H1 (cell line): ENCODE measurements around the gene TRAF3. TPM values are rescaled to one million over a fixed set of nuclear protein-coding genes. Genes with fewer than 3 reads are reported as not detected.

Experiments used
- CTCF ChIA-PET: fragments of 300-600 bp; sonication (Branson Sonifier 250); formaldehyde crosslinking; loops from one replicate; lab custom pipeline; 2021; ENCODE audit not compliant: partially characterized antibody; lab: Charles Lee
- POLR2A ChIA-PET: fragments of 300-600 bp; sonication (Branson Sonifier 250); formaldehyde crosslinking; loops from one replicate; lab custom pipeline; 2021; ENCODE audit warnings: inconsistent platforms; ENCODE audit not compliant: partially characterized antibody; lab: Charles Lee
- DNase-seq, 2 experiments: peaks; one replicate each; pipeline versions ENCODE4 v3.0.0 to v3.0.0-alpha.2; 2010 to 2022; ENCODE audit warnings: low spot score in 2 of 2, low read depth in 1 of 2, mixed read lengths in 1 of 2
- FAIRE-seq: peaks from 2 replicates; lab custom pipeline; 2011; peaks lifted over from hg19 to GRCh38; lab: Jason Lieb, UNC
- H2AFZ ChIP-seq: 2 replicates; pipeline ENCODE4 v1.8.1; 2012; ENCODE audit warnings: low read length, inconsistent platforms
- H2AK5ac ChIP-seq: 2 replicates; pipeline ENCODE4 v1.6.1; 2013; ENCODE audit warnings: low read depth, low read length
- H2BK120ac ChIP-seq: replicated peaks from 2 replicates; pipeline ENCODE3; 2013; ENCODE audit warnings: low read depth, low read length, inconsistent platforms
- H2BK12ac ChIP-seq: 2 replicates; pipeline ENCODE4 v1.6.1; 2013; ENCODE audit warnings: low read depth, low read length
- H2BK15ac ChIP-seq: 2 replicates; pipeline ENCODE4 v1.6.1; 2013; ENCODE audit warnings: low read length
- H2BK20ac ChIP-seq: 2 replicates; pipeline ENCODE4 v1.6.1; 2013; ENCODE audit warnings: low read length
- H2BK5ac ChIP-seq: 2 replicates; pipeline ENCODE4 v1.6.1; 2013; ENCODE audit warnings: low read depth, low read length
- H3K14ac ChIP-seq: 2 replicates; pipeline ENCODE4 v1.6.1; 2013; ENCODE audit warnings: inconsistent platforms; ENCODE audit not compliant: insufficient read length
- H3K18ac ChIP-seq: 2 replicates; pipeline ENCODE4 v1.6.1; 2013; ENCODE audit warnings: low read length; ENCODE audit errors: extremely low read depth
- H3K23ac ChIP-seq: 2 replicates; pipeline ENCODE4 v1.6.1; 2013; ENCODE audit warnings: inconsistent platforms; ENCODE audit not compliant: insufficient read length
- H3K23me2 ChIP-seq: 2 replicates; pipeline ENCODE4 v1.6.1; 2013; ENCODE audit warnings: low read depth, low read length
- H3K27ac ChIP-seq: 2 replicates; pipeline ENCODE4 v1.6.1; 2011; ENCODE audit warnings: low read depth, low read length, inconsistent platforms
- H3K27me3 ChIP-seq, 4 experiments: replicated peaks in 1 of 4; 1 replicate in 1 of 4; 2 replicates in 3 of 4; pipeline versions ENCODE4 v1.6.1 to v1.8.1; 2011 to 2013; ENCODE audit warnings: low read length in 3 of 4, mild to moderate bottlenecking in 3 of 4, inconsistent platforms in 2 of 4, mixed read lengths in 2 of 4, moderate library complexity in 1 of 4; ENCODE audit not compliant: control insufficient read depth in 3 of 4, insufficient read depth in 3 of 4; ENCODE audit errors: extremely low read depth in 1 of 4
- H3K36me3 ChIP-seq, 4 experiments: 2 replicates each; pipeline versions ENCODE4 v1.6.1 to v1.8.1; 2011 to 2013; ENCODE audit warnings: mild to moderate bottlenecking in 4 of 4, low read length in 3 of 4, moderate library complexity in 2 of 4, control low read depth in 1 of 4, inconsistent platforms in 1 of 4; ENCODE audit not compliant: insufficient read depth in 4 of 4, control insufficient read depth in 2 of 4
- H3K4ac ChIP-seq: replicated peaks from 2 replicates; pipeline ENCODE3; 2013; ENCODE audit warnings: low read length, low read depth, mixed read lengths, inconsistent platforms; ENCODE audit not compliant: insufficient read length
- H3K4me1 ChIP-seq, 4 experiments: replicated peaks in 1 of 4; 1 replicate in 1 of 4; 2 replicates in 3 of 4; pipeline versions ENCODE4 v1.6.1 to v1.8.1; 2011 to 2013; ENCODE audit warnings: low read length in 3 of 4, inconsistent platforms in 2 of 4, mixed read lengths in 1 of 4; ENCODE audit not compliant: insufficient read depth in 4 of 4, control insufficient read depth in 3 of 4
- H3K4me2 ChIP-seq, 2 experiments: 2 replicates each; pipeline versions ENCODE4 v1.6.1 to v1.8.1; 2011 to 2013; ENCODE audit warnings: low read depth in 2 of 2, low read length in 2 of 2, control low read depth in 1 of 2, inconsistent platforms in 1 of 2, mild to moderate bottlenecking in 1 of 2; ENCODE audit not compliant: insufficient read depth in 1 of 2
- H3K4me3 ChIP-seq, 4 experiments: fragments of 200-600, 300-600 bp in 1 of 4; sonication (generic), shearing (Covaris generic), sonication (Bioruptor Twin) in 1 of 4; 2 replicates each; pipeline versions ENCODE4 v1.5.1 to v1.8.1; 2011 to 2016; ENCODE audit warnings: low read length in 4 of 4, low read depth in 3 of 4, control low read depth in 2 of 4, inconsistent platforms in 2 of 4, mild to moderate bottlenecking in 2 of 4, mixed read lengths in 1 of 4, moderate library complexity in 1 of 4; ENCODE audit not compliant: insufficient read depth in 2 of 4; ENCODE audit errors: extremely low read depth in 1 of 4
- H3K56ac ChIP-seq: replicated peaks from 2 replicates; pipeline ENCODE3; 2013; ENCODE audit warnings: low read depth, mild to moderate bottlenecking, mixed read lengths, low read length, inconsistent platforms; ENCODE audit not compliant: insufficient read length
- H3K79me1 ChIP-seq: 2 replicates; pipeline ENCODE4 v1.6.1; 2013; ENCODE audit warnings: low read depth, low read length, control low read depth
- H3K79me2 ChIP-seq, 2 experiments: 2 replicates each; pipeline versions ENCODE4 v1.6.1 to v1.8.1; 2012 to 2013; ENCODE audit warnings: low read length in 2 of 2, mild to moderate bottlenecking in 2 of 2, inconsistent platforms in 1 of 2; ENCODE audit not compliant: insufficient read depth in 2 of 2, control insufficient read depth in 1 of 2
- H3K9ac ChIP-seq, 4 experiments: replicated peaks in 1 of 4; 1 replicate in 1 of 4; 2 replicates in 3 of 4; pipeline versions ENCODE4 v1.6.1 to v1.8.1; 2011 to 2013; ENCODE audit warnings: low read depth in 3 of 4, low read length in 3 of 4, control low read depth in 2 of 4, mild to moderate bottlenecking in 2 of 4, moderate library complexity in 2 of 4, inconsistent platforms in 1 of 4; ENCODE audit errors: extremely low read depth in 1 of 4
- H3K9me3 ChIP-seq, 2 experiments: 2 replicates each; pipeline versions ENCODE4 v1.6.1 to v1.8.1; 2012 to 2013; ENCODE audit warnings: mild to moderate bottlenecking in 2 of 2, moderate library complexity in 2 of 2, control low read depth in 1 of 2, inconsistent platforms in 1 of 2, low read depth in 1 of 2, low read length in 1 of 2, mixed read lengths in 1 of 2; ENCODE audit not compliant: insufficient read depth in 2 of 2
- H4K20me1 ChIP-seq, 2 experiments: replicated peaks in 1 of 2; 2 replicates each; pipeline versions ENCODE3 to v1.8.1; 2011 to 2013; ENCODE audit warnings: inconsistent platforms in 2 of 2, low read length in 2 of 2, mild to moderate bottlenecking in 1 of 2; ENCODE audit not compliant: insufficient read depth in 2 of 2, control insufficient read depth in 1 of 2
- H4K5ac ChIP-seq: 2 replicates; pipeline ENCODE4 v1.6.1; 2013; ENCODE audit warnings: low read length, low read depth, mixed read lengths, inconsistent platforms; ENCODE audit not compliant: insufficient read length
- H4K8ac ChIP-seq: 2 replicates; pipeline ENCODE4 v1.8.0; 2013; ENCODE audit warnings: mild to moderate bottlenecking, moderate library complexity, low read length, inconsistent platforms; ENCODE audit not compliant: insufficient read depth; ENCODE audit errors: extremely low read depth
- H4K91ac ChIP-seq: replicated peaks from 2 replicates; pipeline ENCODE3; 2013; ENCODE audit warnings: low read length, mixed read lengths, inconsistent platforms; ENCODE audit not compliant: insufficient read length
- CBX5 ChIP-seq: fragments of 300-800, 300-1000 bp; sonication (generic); IDR thresholded peaks from 2 replicates; pipeline ENCODE4 v1.7.1; 2016; ENCODE audit warnings: antibody characterized with exemption, low read length, low read depth
- KDM5A ChIP-seq: fragments of 200-600 bp; IDR thresholded peaks from 2 replicates; pipeline ENCODE4 v1.7.1; 2012; ENCODE audit warnings: mild to moderate bottlenecking, low read length, inconsistent platforms, mixed read lengths
- SP1 ChIP-seq: IDR thresholded peaks from 2 replicates; pipeline ENCODE4 v1.6.1; 2011; ENCODE audit warnings: low read depth, low read length
- SP4 ChIP-seq: IDR thresholded peaks from 2 replicates; pipeline ENCODE4 v1.6.1; 2012; ENCODE audit warnings: low read length, inconsistent platforms
- WGBS, 2 experiments: shearing (Covaris generic) in 1 of 2; methylation state at CpG; one replicate each; pipeline versions ENCODE4 v1.1.6 to v1.1.7; 2013 to 2015; ENCODE audit warnings: low lambda C conversion rate in 2 of 2, mixed read lengths in 2 of 2, inconsistent platforms in 1 of 2, low coverage in 1 of 2, missing lambda C conversion rate in 1 of 2; ENCODE audit not compliant: insufficient replicate concordance in 2 of 2, insufficient coverage in 1 of 2, insufficient read length in 1 of 2; ENCODE audit errors: extremely low coverage in 1 of 2, missing lambda C conversion rate in 1 of 2; 5-methylcytosine and 5-hydroxymethylcytosine counted together
- polyA plus RNA-seq, 7 experiments: library from polyadenylated mRNA; depleted of rRNA in 3 of 7; stranded (reverse) in 5 of 7; unstranded in 2 of 7; fragments of >200 nt in 5 of 7; fragments of 200-250 nt in 2 of 7; gene quantifications; 1 replicate in 5 of 7; 2 replicates in 1 of 7; 4 replicates in 1 of 7; pipeline versions ENCODE4 v1.2.1 to v1.2.3, GENCODE V29; 2011 to 2013; ENCODE audit warnings: missing spikeins in 2 of 7, mixed read lengths in 2 of 7
- total RNA-seq: library from RNA; stranded (reverse); fragmentation: NEBNext Ultra II Directional; extraction: Animal tissue kit (Norgen Biotek cat#: 25700); gene quantifications from 2 replicates; pipeline ENCODE4 v1.2.1, GENCODE V29; 2021

Gene TRAF3
- total and polyA plus RNA-seq, 2 of the 8 experiments (the other 6 are each of a cell fraction or from before 2014, with no cell fraction given), result 5.8 to 12.1 TPM

DNA sequence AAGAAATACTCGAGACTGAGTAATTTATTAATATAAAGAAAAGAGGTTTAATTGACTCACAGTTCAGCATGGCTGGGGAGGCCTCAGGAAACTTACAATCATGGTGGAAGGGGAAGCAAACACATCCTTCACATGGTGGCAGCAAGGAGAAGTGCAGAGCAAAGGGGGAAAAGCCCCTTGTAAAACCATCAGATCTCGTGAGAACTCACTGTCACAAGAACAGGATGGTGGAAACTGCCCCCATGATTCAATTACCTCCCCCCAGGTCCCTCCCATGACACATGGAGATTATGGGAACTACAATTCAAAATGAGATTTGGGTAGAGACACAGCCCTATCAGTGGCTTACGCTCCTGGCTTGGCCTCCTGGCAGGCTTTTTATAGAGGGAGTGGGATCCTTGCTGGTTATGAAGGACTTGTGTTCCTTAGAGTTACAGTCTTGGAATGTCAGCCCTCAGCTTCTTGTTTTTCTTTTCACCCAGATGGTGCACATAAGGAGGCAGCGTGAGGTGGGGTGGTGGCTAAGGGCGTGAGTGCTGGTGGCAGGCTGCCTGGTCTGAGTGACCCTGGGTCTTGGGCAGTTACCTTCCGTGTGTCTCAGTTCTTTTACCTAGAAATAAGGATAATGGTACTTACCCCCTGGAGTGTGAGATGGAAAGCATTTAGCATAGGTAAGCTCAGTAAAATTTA, 25.7 kb downstream of the TRAF3 start:
- CTCF ChIA-PET, result interaction anchor here (0.6 to 1.5 kb wide), 5 partner anchors 18 to 760 kb away, joined by 3 to 6 read pairs (median 5); partner anchors contain the start of gene COA8
- peaks cover 0 to 4% of the 10 kb centered on the region in 2 experiments for H4K20me1 ChIP-seq
- peaks cover 2% of the 10 kb centered on the region; the same call in 1 of the 2 replicates for H3K79me1 ChIP-seq

More for the DNA sequence above, 25.7 kb downstream of the TRAF3 start:
- FAIRE-seq (no peak), DNase-seq (no peak)
- no peaks in the 10 kb centered on the region for H3K9me3 ChIP-seq
- no peak overlapping the region for H2BK120ac ChIP-seq
- no peak overlapping the region for H3K4me3 ChIP-seq
- 0 out of 2 replicates have a peak overlapping the region, but pooled peaks have one; percentile 11 for H2AK5ac ChIP-seq
- H3K27me3 ChIP-seq, result no peaks in the 10 kb centered on the region
- H3K4ac ChIP-seq, result no peak overlapping the region
- 85% methylated on average over 6 of the region's 6 CpGs; no CpG with 5 or more reads in 1 of the 2 experiments for WGBS, 2 experiments
- no peak overlapping the region for H2BK5ac ChIP-seq
- 0 out of 4 replicates have a peak, but pooled peaks cover 0 to 2% of the 10 kb centered on the region in 2 experiments for H3K79me2 ChIP-seq
- H3K14ac ChIP-seq, result no peak overlapping the region
- H4K8ac ChIP-seq, result no peak overlapping the region
- no peak overlapping the region for H4K91ac ChIP-seq
- H3K36me3 ChIP-seq, result no peaks in the 10 kb centered on the region
- POLR2A ChIA-PET, result interaction anchor here (0.8 kb wide), 1 partner anchor 28 kb away, joined by 3 read pairs; no protein-coding TSS in a partner anchor
- 0 out of 2 replicates have a peak overlapping the region, but pooled peaks have one; percentile 29 for H2BK15ac ChIP-seq
- no peaks in the 10 kb centered on the region for H3K23me2 ChIP-seq
- no peak overlapping the region for H3K4me2 ChIP-seq
- no peak overlapping the region for H2BK12ac ChIP-seq
- no peak overlapping the region for H4K5ac ChIP-seq
- no peak overlapping the region for H2BK20ac ChIP-seq
- peaks cover 3 to 13% (median 8%) of the 10 kb centered on the region in 4 experiments; a peak in 5 of 7 replicates for H3K4me1 ChIP-seq
- no peak overlapping the region for H3K9ac ChIP-seq
- H3K23ac ChIP-seq, result no peak overlapping the region
- H3K27ac ChIP-seq, result no peak overlapping the region
- H2AFZ ChIP-seq, result no peak overlapping the region
- TF ChIP-seq CBX5, result no peak
- TF ChIP-seq SP1, result no peak
- TF ChIP-seq KDM5A, result no peak
- no peak for TF ChIP-seq SP4
- no peak overlapping the region for H3K56ac ChIP-seq
- no peak overlapping the region for H3K18ac ChIP-seq
